HepG2 (cell line): ENCODE results near the gene COL9A3. TPM values are rescaled to one million over a fixed set of nuclear protein-coding genes. Genes with fewer than 3 reads are reported as not detected.

ENCODE experiments used
- ATF3 ChIP-seq: sonication (generic); formaldehyde crosslinking; IDR thresholded peaks from 2 replicates; pipeline ENCODE4 v1.4.0; 2020; ENCODE audit warnings: missing genetic modification reagents
- ATF6 ChIP-seq: sonication (generic); formaldehyde crosslinking; conservative IDR thresholded peaks from 2 replicates; pipeline ENCODE4 v1.4.0; 2020; ENCODE audit warnings: missing genetic modification reagents
- CEBPG ChIP-seq: IDR thresholded peaks from 2 replicates; pipeline ENCODE4 v1.6.1; 2016
- HES4 ChIP-seq: sonication (generic); formaldehyde crosslinking; IDR thresholded peaks from 2 replicates; pipeline ENCODE4 v1.9.0; 2021; ENCODE audit warnings: mild to moderate bottlenecking, missing genetic modification reagents, borderline replicate concordance
- MBNL3 ChIP-seq: fragments of 250-450 bp; sonication (Bioruptor Pico); conservative IDR thresholded peaks from 2 replicates; pipeline ENCODE4 v1.8.0; 2022; ENCODE audit warnings: mild to moderate bottlenecking, inconsistent platforms
- MTF2 ChIP-seq: sonication (generic); formaldehyde crosslinking; IDR thresholded peaks from 2 replicates; pipeline ENCODE4 v1.5.0; 2020; ENCODE audit warnings: missing genetic modification reagents, borderline replicate concordance
- PAX8 ChIP-seq: sonication (generic); formaldehyde crosslinking; IDR thresholded peaks from 2 replicates; pipeline ENCODE4 v1.8.0; 2022; ENCODE audit warnings: mild to moderate bottlenecking, missing genetic modification reagents, borderline replicate concordance
- RXRB ChIP-seq: IDR thresholded peaks from 2 replicates; pipeline ENCODE4 v1.6.1; 2016; ENCODE audit warnings: borderline replicate concordance, missing genetic modification reagents, missing compliant biosample characterization
- SMARCC2 ChIP-seq: fragments of 450-650 bp; IDR thresholded peaks from 2 replicates; pipeline ENCODE4 v1.6.1; 2017; ENCODE audit warnings: antibody characterized with exemption, mild to moderate bottlenecking
- SMARCE1 ChIP-seq: fragments of 450-650 bp; IDR thresholded peaks from 2 replicates; pipeline ENCODE4 v1.6.1; 2017; ENCODE audit warnings: borderline replicate concordance
- ZNF468 ChIP-seq: sonication (generic); formaldehyde crosslinking; IDR thresholded peaks from 2 replicates; pipeline ENCODE4 v1.8.0; 2022; ENCODE audit warnings: mild to moderate bottlenecking, moderate library complexity, missing genetic modification reagents
- ZNF646 ChIP-seq: sonication (generic); formaldehyde crosslinking; IDR thresholded peaks from 2 replicates; pipeline ENCODE4 v1.9.0; 2021; ENCODE audit warnings: mild to moderate bottlenecking, missing genetic modification reagents
- ZNF678 ChIP-seq: sonication (generic); formaldehyde crosslinking; IDR thresholded peaks from 2 replicates; pipeline ENCODE4 v1.4.0; 2020; ENCODE audit warnings: mild to moderate bottlenecking, missing genetic modification reagents
- ZNF775 ChIP-seq: sonication (generic); formaldehyde crosslinking; IDR thresholded peaks from 2 replicates; pipeline ENCODE4 v1.4.0; 2020; ENCODE audit warnings: missing genetic modification reagents, mild to moderate bottlenecking, moderate library complexity, borderline replicate concordance
- ZNF782 ChIP-seq: sonication (generic); formaldehyde crosslinking; IDR thresholded peaks from 2 replicates; pipeline ENCODE4 v1.4.0; 2020; ENCODE audit warnings: missing genetic modification reagents, mild to moderate bottlenecking, borderline replicate concordance
- ZNF878 ChIP-seq: sonication (generic); formaldehyde crosslinking; IDR thresholded peaks from 2 replicates; pipeline ENCODE4 v1.8.1; 2023; ENCODE audit warnings: mild to moderate bottlenecking, missing genetic modification reagents, moderate library complexity
- ZUFSP ChIP-seq: sonication (generic); formaldehyde crosslinking; IDR thresholded peaks from 2 replicates; pipeline ENCODE4 v1.9.0; 2021; ENCODE audit warnings: missing genetic modification reagents, mild to moderate bottlenecking, borderline replicate concordance
- polyA plus RNA-seq, 8 experiments: library from polyadenylated mRNA; depleted of rRNA in 3 of 8; stranded (reverse) in 7 of 8; unstranded in 1 of 8; fragments of >200 nt; fragmentation: Illumina TruSeq in 4 of 8; extraction: Trizol in 4 of 8; gene quantifications; 2 replicates each; pipeline versions ENCODE4 v1.2.1 to v1.2.3, GENCODE V29; 2011 to 2016; ENCODE audit warnings: low read depth in 4 of 8, missing spikeins in 1 of 8, mixed read lengths in 1 of 8; ENCODE audit not compliant: insufficient read depth in 1 of 8
- total RNA-seq, 5 experiments: library from RNA; depleted of rRNA; stranded (reverse); fragments of >200 nt; fragmentation: Illumina TruSeq; extraction: Trizol; gene quantifications; 2 replicates each; pipeline ENCODE4 v1.2.3, GENCODE V29; 2016; ENCODE audit warnings: low read depth in 1 of 5
- TF ChIP-seq, protein P1 (sequence below): sonication (generic); formaldehyde crosslinking; IDR thresholded peaks from 2 replicates; pipeline ENCODE4 v1.8.0; 2023; ENCODE audit warnings: mild to moderate bottlenecking, missing genetic modification reagents

COL9A3 gene
- total and polyA plus RNA-seq, 2 of the 13 experiments (the other 11 are each of a cell fraction or from before 2014, with no cell fraction given), result 155 to 204 TPM

GRCh38 chr20:62805711-62806382, 11.0 kb upstream of the COL9A3 start (continued):
- TF ChIP-seq ZNF646 (CRISPR knock-in tag) (no peak; the same call in 1 of the 2 replicates), ZNF678 (CRISPR knock-in tag) (0 out of 2 replicates have a peak, but pooled peaks have one; percentile 18), ZNF878 (CRISPR knock-in tag) (peak; percentile 68; the same call in 1 of the 2 replicates), ATF3 (CRISPR knock-in tag) (peak; percentile 36), HES4 (CRISPR knock-in tag) (no peak; the same call in none of the 2 replicates), CEBPG (peak; percentile 79), ZNF782 (CRISPR knock-in tag) (peak; percentile 31; the same call in 1 of the 2 replicates), MTF2 (CRISPR knock-in tag) (no peak), ZNF775 (CRISPR knock-in tag) (peak; percentile 94; the same call in 1 of the 2 replicates), ZNF468 (CRISPR knock-in tag) (no peak), PAX8 (CRISPR knock-in tag) (no peak; the same call in 1 of the 2 replicates), MBNL3 (CRISPR knock-in tag) (no peak), SMARCE1 (no peak), SMARCC2 (no peak), RXRB (CRISPR knock-in tag) (peak; percentile 91), ZUFSP (CRISPR knock-in tag) (no peak), ATF6 (CRISPR knock-in tag) (no peak; the same call in 1 of the 2 replicates)
- TF ChIP-seq, protein P1, sequence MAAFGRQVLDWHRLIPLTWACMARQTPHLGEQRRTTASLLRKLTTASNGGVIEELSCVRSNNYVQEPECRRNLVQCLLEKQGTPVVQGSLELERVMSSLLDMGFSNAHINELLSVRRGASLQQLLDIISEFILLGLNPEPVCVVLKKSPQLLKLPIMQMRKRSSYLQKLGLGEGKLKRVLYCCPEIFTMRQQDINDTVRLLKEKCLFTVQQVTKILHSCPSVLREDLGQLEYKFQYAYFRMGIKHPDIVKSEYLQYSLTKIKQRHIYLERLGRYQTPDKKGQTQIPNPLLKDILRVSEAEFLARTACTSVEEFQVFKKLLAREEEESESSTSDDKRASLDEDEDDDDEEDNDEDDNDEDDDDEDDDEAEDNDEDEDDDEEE, result peak; percentile 60; the same call in 1 of the 2 replicates
